Muscle layer of duodenum (tissue), 2 donors: ENCODE measurements around the gene ELOVL7.
"Not testable (repeated sequence)": the region's sequence is repeated elsewhere in the genome, so short reads cannot be mapped to it uniquely, and the experiment has no call there.

ENCODE experiments used
- H3K27ac ChIP-seq: one replicate; pipeline ENCODE4 v1.7.0; 2013; ENCODE audit warnings: mild to moderate bottlenecking, low read length
- H3K27me3 ChIP-seq: one replicate; pipeline ENCODE4 v1.7.0; 2013; ENCODE audit warnings: low read depth, mild to moderate bottlenecking, control low read depth, low read length
- H3K36me3 ChIP-seq, 2 donors: one replicate each; pipeline ENCODE4 v1.7.0; 2013; ENCODE audit warnings: low read length in 2 of 2, control low read depth in 1 of 2, mild to moderate bottlenecking in 1 of 2; ENCODE audit not compliant: insufficient read depth in 2 of 2, control insufficient read depth in 1 of 2
- H3K4me1 ChIP-seq, 2 donors: one replicate each; pipeline ENCODE4 v1.7.0; 2013; ENCODE audit warnings: low read length in 2 of 2, mild to moderate bottlenecking in 2 of 2, control low read depth in 1 of 2, moderate library complexity in 1 of 2; ENCODE audit not compliant: insufficient read depth in 2 of 2, control insufficient read depth in 1 of 2
- H3K4me3 ChIP-seq, 2 donors: one replicate each; pipeline ENCODE4 v1.7.0; 2013; ENCODE audit warnings: low read length in 2 of 2, low read depth in 1 of 2, mild to moderate bottlenecking in 1 of 2
- H3K9me3 ChIP-seq, 2 donors: one replicate each; pipeline ENCODE4 v1.7.0; 2013; ENCODE audit warnings: low read length in 2 of 2, control low read depth in 1 of 2, mild to moderate bottlenecking in 1 of 2; ENCODE audit not compliant: control insufficient read depth in 1 of 2
- donor health status: healthy.

Gene ELOVL7

DNA sequence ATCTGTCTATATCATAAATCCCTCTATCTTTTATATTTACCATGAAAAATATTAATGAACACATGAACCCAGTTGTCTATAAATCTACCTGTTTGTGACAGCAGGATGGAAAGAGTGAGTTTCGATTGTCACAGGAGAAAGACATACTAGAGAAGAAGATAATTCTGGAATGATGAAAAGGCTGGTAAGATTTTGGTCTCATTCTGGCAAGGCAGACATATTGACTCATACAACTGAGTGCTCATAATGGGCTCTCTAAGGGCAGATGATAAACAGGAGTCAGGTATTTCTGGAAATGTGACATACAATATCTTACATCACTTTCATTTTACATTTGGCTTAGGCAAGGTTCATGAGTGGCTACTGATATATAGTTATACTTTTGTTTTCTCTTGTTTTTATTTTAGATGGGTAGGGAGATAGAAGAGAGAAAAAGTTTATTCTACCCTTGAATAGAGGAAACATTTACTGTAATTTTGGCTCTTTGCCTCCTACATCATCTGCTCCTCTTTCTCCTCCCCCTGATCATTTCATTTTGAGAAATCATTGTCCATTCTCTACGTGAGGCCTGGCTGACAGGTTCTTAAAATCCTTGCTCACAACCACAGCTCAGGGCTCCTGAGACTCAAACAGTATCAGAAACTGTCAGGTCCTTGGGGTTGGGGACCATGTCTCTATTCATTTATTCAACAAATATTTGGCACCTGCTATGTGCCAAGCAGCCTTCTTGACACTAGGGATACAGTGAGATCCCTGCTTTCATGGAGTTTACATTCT, 14.4 kb downstream of the ELOVL7 start:
- Histone ChIP-seq H3K4me3 (no peak overlapping the region), H3K4me1 (no peaks in the 10 kb centered on the region), H3K27me3 (no peaks in the 10 kb centered on the region), H3K36me3 (no peaks in the 10 kb centered on the region), H3K27ac (no peak overlapping the region), H3K9me3 (no peaks in the 10 kb centered on the region)

DNA sequence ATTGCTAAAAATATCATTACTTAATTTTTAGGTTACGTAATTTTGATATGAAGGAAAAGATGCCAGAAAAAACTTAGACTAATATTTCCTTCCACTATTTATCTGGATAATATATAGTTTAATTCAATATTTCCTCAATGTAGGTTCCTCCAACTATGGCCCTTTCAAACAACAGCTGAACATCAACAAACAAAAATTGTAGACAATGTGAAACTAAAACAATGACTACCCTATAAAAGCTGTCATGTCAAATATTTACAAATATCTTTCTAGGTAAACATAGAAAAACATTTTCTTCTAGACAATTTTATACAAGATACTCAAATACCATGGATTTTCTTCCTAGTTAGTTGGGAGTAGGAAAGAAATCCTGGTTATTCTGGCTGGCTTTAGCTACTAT, 16.9 kb downstream of the ELOVL7 start:
- Histone ChIP-seq H3K36me3 (no peaks in the 10 kb centered on the region), H3K4me3 (no peak overlapping the region), H3K27ac (no peak overlapping the region), H3K27me3 (no peaks in the 10 kb centered on the region), H3K4me1 (no peaks in the 10 kb centered on the region), H3K9me3 (no peaks in the 10 kb centered on the region)

DNA sequence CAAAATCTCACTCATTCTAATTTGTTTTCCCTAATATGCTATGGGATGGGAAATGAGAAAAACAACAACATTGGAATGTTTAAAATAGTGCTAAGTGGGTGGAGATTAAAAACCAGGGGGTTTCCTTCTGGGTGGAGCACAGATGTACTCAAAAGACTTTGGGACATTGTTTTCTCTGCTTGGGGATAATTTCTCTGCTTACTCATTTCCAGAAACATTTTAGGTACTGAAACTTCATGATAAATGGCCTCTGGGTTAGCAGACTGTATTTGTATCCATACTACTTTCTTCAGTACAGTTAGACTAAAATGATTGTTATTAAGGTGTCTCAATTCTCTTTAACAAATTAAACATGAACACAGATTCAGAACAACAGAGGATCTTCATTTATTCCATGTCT, 17.4 kb downstream of the ELOVL7 start:
- H3K27ac ChIP-seq = no peak overlapping the region
- no peaks in the 10 kb centered on the region for H3K9me3 ChIP-seq
- no peaks in the 10 kb centered on the region for H3K4me1 ChIP-seq
- H3K36me3 ChIP-seq = no peaks in the 10 kb centered on the region
- H3K4me3 ChIP-seq = no peak overlapping the region
- no peaks in the 10 kb centered on the region for H3K27me3 ChIP-seq

DNA sequence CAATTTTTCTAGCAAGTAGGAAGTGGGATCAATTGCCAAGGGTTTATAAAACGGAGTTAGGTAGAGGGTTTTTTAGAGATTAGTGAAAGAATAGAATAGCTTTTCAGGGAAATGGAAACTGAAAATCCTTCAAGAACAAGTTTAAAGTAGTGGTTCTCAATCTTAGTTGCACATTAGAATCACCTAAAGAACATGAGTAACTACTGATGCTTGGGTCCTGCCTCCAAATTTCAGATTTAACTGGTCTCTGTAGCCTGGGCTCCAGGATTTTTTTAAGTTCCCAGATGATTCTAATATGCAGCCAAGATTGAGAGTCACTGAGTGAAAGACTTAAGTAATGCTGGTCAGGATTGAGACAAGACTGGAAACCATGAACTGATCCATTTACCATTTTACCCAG, 20.5 kb downstream of the ELOVL7 start:
- Histone ChIP-seq H3K9me3 (no peaks in the 10 kb centered on the region), H3K36me3 (no peaks in the 10 kb centered on the region), H3K4me1 (no peaks in the 10 kb centered on the region), H3K27ac (no peak overlapping the region), H3K4me3 (no peak overlapping the region), H3K27me3 (no peaks in the 10 kb centered on the region)

DNA sequence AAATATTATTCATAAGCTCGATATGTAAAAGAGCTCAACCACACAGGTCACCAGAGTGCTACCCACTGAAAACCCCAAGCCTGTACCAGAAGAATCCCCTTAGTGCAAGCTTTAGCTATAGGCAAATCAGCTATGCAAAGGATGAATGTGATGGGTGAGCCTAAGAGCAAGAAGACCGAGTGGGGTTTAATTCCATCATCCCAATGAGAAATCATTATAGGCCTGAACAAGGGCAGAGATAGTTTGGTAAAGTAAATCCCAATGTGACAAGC, 21.8 kb downstream of the ELOVL7 start:
- Histone ChIP-seq H3K4me3 (no peak overlapping the region), H3K27ac (no peak overlapping the region), H3K4me1 (no peaks in the 10 kb centered on the region), H3K27me3 (no peaks in the 10 kb centered on the region), H3K9me3 (no peaks in the 10 kb centered on the region), H3K36me3 (no peaks in the 10 kb centered on the region)

DNA sequence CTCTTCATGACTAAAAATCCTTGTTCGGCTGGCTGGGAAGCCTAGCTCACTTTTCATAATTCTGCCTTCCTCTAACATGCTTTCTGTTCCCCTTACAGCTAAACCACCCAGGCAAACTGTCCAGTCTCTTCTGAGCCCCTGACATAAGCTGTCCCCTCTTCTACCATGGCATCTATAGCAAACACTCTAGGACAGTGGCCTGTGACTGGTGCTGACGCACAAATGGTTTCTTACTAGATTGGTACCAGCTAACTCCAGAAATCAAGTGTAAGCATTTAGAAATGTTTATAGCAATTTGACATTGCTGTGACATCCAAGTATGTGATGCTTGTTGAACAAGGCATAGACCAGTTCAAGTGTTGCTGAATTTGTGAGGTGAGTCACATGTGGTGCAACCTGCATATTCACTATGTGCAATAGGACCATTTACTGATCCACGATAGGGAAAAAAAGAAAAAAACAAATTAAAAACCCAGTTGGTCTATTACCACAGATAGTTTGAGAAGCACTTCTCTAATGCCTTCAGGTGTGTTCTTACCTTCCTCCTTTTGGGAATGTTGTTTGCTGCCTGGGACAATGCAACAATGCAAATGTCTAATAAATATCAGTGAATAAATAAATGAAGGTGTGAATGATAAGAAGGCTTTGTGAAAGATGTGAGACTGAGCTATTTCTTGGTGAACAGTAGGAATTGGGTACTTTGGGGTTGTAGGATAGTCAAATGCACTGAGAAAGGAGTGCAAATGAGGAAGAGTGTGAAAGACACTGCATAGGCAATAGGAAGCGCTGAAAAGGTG, 22.4 kb downstream of the ELOVL7 start:
- H3K9me3 ChIP-seq = no peaks in the 10 kb centered on the region
- no peak overlapping the region for H3K4me3 ChIP-seq
- no peaks in the 10 kb centered on the region for H3K27me3 ChIP-seq
- H3K4me1 ChIP-seq = no peaks in the 10 kb centered on the region
- no peak overlapping the region for H3K27ac ChIP-seq
- H3K36me3 ChIP-seq = no peaks in the 10 kb centered on the region

DNA sequence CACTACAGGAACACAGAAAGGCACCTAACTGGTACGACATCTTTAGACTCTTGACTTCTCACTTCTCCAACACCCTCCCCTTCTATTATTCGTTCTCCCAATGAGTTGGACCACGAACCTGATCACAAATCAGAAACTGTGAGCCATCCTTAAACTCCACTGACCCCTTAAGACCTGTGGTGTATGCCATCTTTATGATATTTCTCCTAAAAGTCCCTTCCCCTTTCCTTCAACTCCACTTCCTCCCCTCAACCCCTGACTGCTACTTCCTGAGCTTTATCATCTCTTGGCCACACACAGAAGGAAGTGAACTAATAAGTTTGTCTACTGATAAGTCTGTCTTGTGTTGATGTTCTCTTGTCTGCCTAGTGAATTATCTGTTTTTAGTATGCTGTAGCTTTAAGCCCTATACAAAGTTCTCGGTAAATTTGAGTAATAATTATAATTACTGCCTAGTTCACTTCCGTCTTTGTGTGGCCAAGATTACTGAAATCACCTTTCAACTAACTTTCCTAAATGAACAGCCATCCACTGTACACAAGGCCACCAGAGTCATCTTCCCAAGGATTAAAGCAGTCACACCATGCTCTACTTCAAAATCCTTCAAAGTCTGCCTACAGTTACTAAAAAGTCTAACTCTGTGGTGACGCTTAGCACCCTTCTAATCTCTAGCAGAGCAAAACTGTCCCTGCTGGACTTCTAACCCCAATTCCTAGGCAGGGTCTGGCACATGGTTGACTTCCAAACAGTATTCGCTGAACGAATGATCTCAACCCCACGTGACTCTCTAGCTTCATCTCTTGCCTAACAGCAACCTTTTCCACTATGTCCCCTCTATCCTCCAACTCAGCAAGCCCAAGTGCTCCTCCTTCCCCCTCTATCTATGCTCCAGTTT, 23.2 kb downstream of the ELOVL7 start:
- Histone ChIP-seq H3K9me3 (no peaks in the 10 kb centered on the region), H3K27me3 (no peaks in the 10 kb centered on the region), H3K36me3 (no peaks in the 10 kb centered on the region), H3K4me1 (no peaks in the 10 kb centered on the region), H3K4me3 (no peak overlapping the region), H3K27ac (no peak overlapping the region)

DNA sequence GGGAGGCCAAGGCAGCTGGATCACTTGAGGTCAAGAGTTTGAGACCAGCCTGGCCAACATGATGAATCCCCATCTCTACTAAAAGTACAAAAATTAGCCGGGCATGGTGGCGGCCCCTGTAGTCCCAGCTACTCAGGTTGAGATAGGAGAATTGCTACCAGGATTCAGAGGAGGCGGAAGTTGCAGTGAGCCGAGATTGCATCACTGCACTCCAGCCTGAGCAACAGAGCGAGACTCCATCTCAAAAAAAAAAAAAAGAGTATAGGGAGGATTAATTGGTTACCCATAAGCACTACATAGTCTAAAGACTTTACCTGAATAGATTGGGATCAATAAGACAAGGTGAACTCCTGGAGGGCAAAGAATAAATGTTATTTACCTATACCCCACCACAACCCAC, 27.9 kb downstream of the ELOVL7 start:
- H3K9me3 ChIP-seq, H3K27ac ChIP-seq, H3K36me3 ChIP-seq, H3K27me3 ChIP-seq, H3K4me3 ChIP-seq, H3K4me1 ChIP-seq: not testable (repeated sequence)

DNA sequence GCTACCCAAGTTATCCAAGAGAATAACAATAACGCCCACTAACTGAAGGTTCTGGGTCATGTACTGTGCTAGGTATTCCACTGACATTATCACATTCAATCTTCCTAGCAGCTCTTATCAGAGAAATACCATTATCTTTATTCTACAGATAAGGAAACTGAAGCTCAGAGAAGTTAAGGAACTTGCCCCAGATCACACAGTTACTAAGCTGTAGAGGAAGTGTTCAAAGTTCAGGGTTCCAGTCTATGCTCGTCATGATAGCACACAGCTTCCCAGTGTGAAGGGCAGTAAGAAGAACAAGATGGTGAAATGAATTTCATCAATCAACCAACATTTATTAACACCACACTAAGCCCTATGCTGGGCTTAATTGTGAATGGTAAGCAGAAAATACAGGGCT, 29.6 kb downstream of the ELOVL7 start:
- Histone ChIP-seq H3K4me1 (no peaks in the 10 kb centered on the region), H3K4me3 (no peak overlapping the region), H3K36me3 (no peaks in the 10 kb centered on the region), H3K27ac (no peak overlapping the region), H3K27me3 (no peaks in the 10 kb centered on the region), H3K9me3 (no peaks in the 10 kb centered on the region)

DNA sequence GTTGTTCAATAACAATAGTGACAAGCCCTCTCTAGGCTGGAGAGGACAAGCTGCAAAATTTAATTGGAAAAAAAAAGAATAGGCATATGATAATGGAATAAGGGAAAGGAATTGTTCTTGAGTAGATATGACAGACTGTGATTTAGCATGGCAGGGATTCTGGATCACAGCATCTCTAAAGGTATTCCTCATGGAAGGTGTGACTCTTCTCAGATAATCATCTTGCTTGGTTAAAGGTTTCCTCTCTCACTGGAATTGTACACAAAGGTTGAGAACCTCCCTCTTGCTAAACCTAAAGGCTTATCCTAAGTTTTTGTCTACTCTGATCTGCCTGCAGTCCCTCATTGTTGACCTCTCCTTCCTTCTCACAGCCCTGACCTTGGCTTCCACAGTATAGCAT, 31.6 kb downstream of the ELOVL7 start:
- H3K4me1 ChIP-seq = no peaks in the 10 kb centered on the region
- H3K4me3 ChIP-seq = no peak overlapping the region
- H3K9me3 ChIP-seq = no peaks in the 10 kb centered on the region
- H3K27me3 ChIP-seq = no peaks in the 10 kb centered on the region
- no peaks in the 10 kb centered on the region for H3K36me3 ChIP-seq
- H3K27ac ChIP-seq = no peak overlapping the region

DNA sequence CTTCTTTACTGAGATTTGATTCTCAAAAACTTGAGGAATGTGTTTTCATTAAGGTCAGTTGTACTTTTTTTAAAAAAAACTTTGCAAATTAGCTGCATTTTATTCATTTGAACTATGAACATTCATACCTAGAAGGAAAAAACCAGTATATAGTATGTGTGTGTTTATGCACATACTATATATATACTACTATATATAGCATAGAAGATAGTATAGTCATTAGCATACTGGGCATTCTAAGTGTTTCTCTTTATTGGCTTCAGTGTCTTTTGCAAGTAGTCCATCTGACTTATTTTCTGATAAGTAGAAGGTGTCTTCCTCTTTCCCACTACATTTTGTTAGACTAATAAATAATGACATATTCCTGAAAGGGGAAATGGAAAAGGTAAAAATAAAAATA, 33.0 kb downstream of the ELOVL7 start:
- no peaks in the 10 kb centered on the region for H3K36me3 ChIP-seq
- H3K4me3 ChIP-seq = no peak overlapping the region
- H3K27ac ChIP-seq = no peak overlapping the region
- H3K9me3 ChIP-seq = no peaks in the 10 kb centered on the region
- no peaks in the 10 kb centered on the region for H3K4me1 ChIP-seq
- no peaks in the 10 kb centered on the region for H3K27me3 ChIP-seq
